Measurements from ENCODE around the gene WDR11. TPM values are rescaled to one million over a fixed set of nuclear protein-coding genes. Genes with fewer than 3 reads are reported as not detected.

Gene WDR11
- total RNA-seq, 1 donor from 2014 or later = 51.4 TPM

DNA sequence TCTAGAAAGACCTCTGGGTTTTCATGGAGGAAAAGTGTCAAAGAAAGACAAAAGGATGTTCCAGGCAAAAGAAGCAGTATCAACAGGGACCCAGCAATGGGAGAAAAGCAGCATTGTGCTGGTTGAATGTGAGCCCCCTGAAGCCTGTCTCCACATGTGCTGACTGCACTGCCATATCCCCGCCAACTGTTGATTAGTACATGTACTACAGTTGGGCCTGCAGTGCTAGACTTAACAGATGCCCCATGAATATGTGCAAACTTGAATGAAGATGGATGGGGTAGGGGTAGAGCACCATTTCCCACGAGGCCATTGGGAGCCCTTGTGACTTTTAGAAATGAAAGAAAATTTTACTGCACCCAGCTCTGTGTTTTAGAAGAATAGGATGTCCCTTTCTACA, 15.6 kb upstream of the WDR11 start:
- TF ChIP-seq, protein P1, sequence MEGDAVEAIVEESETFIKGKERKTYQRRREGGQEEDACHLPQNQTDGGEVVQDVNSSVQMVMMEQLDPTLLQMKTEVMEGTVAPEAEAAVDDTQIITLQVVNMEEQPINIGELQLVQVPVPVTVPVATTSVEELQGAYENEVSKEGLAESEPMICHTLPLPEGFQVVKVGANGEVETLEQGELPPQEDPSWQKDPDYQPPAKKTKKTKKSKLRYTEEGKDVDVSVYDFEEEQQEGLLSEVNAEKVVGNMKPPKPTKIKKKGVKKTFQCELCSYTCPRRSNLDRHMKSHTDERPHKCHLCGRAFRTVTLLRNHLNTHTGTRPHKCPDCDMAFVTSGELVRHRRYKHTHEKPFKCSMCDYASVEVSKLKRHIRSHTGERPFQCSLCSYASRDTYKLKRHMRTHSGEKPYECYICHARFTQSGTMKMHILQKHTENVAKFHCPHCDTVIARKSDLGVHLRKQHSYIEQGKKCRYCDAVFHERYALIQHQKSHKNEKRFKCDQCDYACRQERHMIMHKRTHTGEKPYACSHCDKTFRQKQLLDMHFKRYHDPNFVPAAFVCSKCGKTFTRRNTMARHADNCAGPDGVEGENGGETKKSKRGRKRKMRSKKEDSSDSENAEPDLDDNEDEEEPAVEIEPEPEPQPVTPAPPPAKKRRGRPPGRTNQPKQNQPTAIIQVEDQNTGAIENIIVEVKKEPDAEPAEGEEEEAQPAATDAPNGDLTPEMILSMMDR (IDR thresholded peaks at IDR 0.05) = no peak
- intact Hi-C loops (cut with DNase I) = no loop called here
- Histone ChIP-seq H3K9me3 (no peaks in the 10 kb centered on the region), H3K4me1 (no peaks in the 10 kb centered on the region), H3K27me3 (ENCODE audit: low read depth) (no peaks in the 10 kb centered on the region), H3K27ac (no peak overlapping the region), H3K4me3 (no peak overlapping the region), H3K36me3 (no peaks in the 10 kb centered on the region)
- ATAC-seq = no peak
- no peak for DNase-seq

- DNase-seq = no peak
- Histone ChIP-seq H3K4me1 (no peaks in the 10 kb centered on the region), H3K4me3 (no peak overlapping the region), H3K36me3 (no peaks in the 10 kb centered on the region), H3K27me3 (ENCODE audit: low read depth) (no peaks in the 10 kb centered on the region), H3K27ac (no peak overlapping the region), H3K9me3 (no peaks in the 10 kb centered on the region)
- intact Hi-C loops (cut with DNase I) = no loop called here
- TF ChIP-seq, protein P1 (IDR thresholded peaks at IDR 0.05) = no peak
- ATAC-seq = no peak
These were observed 12.2 kb upstream of the WDR11 start for GRCh38 chr10:120838941-120839340.

GRCh38 chr10:120841522-120842189, 9.5 kb upstream of the WDR11 start:
- Histone ChIP-seq H3K9me3 (no peaks in the 10 kb centered on the region), H3K27me3 (ENCODE audit: low read depth) (no peaks in the 10 kb centered on the region), H3K36me3 (no peaks in the 10 kb centered on the region), H3K4me3 (no peak overlapping the region), H3K27ac (no peak overlapping the region), H3K4me1 (no peaks in the 10 kb centered on the region)
- TF ChIP-seq, protein P1 (IDR thresholded peaks at IDR 0.05) = no peak
- DNase-seq (no peak), ATAC-seq (no peak)
- intact Hi-C loops (cut with DNase I) = no loop called here

GRCh38 chr10:120854388-120854787, 3.2 kb downstream of the WDR11 start:
- Histone ChIP-seq H3K4me3 (no peak overlapping the region), H3K4me1 (peaks cover 32% of the 10 kb centered on the region), H3K27ac (no peak overlapping the region), H3K9me3 (no peaks in the 10 kb centered on the region), H3K27me3 (ENCODE audit: low read depth) (no peaks in the 10 kb centered on the region), H3K36me3 (peaks cover 29% of the 10 kb centered on the region)
- DNase-seq (no peak), ATAC-seq (no peak)
- intact Hi-C loops (cut with DNase I) = no loop called here
- TF ChIP-seq, protein P1 (IDR thresholded peaks at IDR 0.05) = no peak

GRCh38 chr10:120861178-120861855, 10.2 kb downstream of the WDR11 start:
- H3K9me3 ChIP-seq = no peaks in the 10 kb centered on the region
- peaks cover 80% of the 10 kb centered on the region for H3K36me3 ChIP-seq
- H3K27ac ChIP-seq = no peak overlapping the region
- H3K27me3 ChIP-seq (ENCODE audit: low read depth) = no peaks in the 10 kb centered on the region
- no peaks in the 10 kb centered on the region for H3K4me1 ChIP-seq
- ATAC-seq (no peak), DNase-seq (no peak)
- H3K4me3 ChIP-seq = no peak overlapping the region
- intact Hi-C loops (cut with DNase I) = no loop called here
- TF ChIP-seq, protein P1 (IDR thresholded peaks at IDR 0.05) = no peak

All from lower lobe of right lung (tissue), 2 donors.